GOT3 (cell line): Measurements from ENCODE around the gene BBX.

Source experiments
- DNase-seq: peaks from one replicate; lab custom pipeline; 2025; ENCODE audit warnings: mixed read lengths; lab: John Stamatoyannopoulos, UW

The BBX gene

GRCh38 chr3:107846279-107846852 lies 323.6 kb downstream of the BBX start:
- no peak for DNase-seq

GRCh38 chr3:107847791-107848190 lies 325.0 kb downstream of the BBX start:
- DNase-seq: no peak

GRCh38 chr3:107848351-107848915 lies 325.7 kb downstream of the BBX start:
- DNase-seq: no peak

- DNase-seq: no peak
These were observed 327.9 kb downstream of the BBX start for GRCh38 chr3:107850681-107851080.

GRCh38 chr3:107853821-107854220 lies 331.1 kb downstream of the BBX start:
- DNase-seq: no peak

GRCh38 chr3:107854733-107855132 lies 332.0 kb downstream of the BBX start:
- no peak for DNase-seq

GRCh38 chr3:107855710-107856109 lies 332.9 kb downstream of the BBX start:
- DNase-seq: no peak

GRCh38 chr3:107857854-107858253 lies 335.1 kb downstream of the BBX start:
- no peak for DNase-seq

GRCh38 chr3:107858876-107859275 lies 336.1 kb downstream of the BBX start:
- DNase-seq: no peak
